DND-41 (cell line): Measurements from ENCODE around the gene CCL24.
"Not testable (repeated sequence)": the region's sequence is repeated elsewhere in the genome, so short reads cannot be mapped to it uniquely, and the experiment has no call there.

Source experiments
- ATAC-seq: fragments of 200-7000 bp; cut with Tn5 transposase; 3 replicates; pipeline ENCODE4 v1.9.1; 2021; ENCODE audit warnings: low read depth; ENCODE audit not compliant: insufficient read depth
- DNase-seq: peaks from one replicate; pipeline ENCODE4 v3.0.0-alpha.2; 2020
- H2AFZ ChIP-seq: 2 replicates; pipeline ENCODE4 v1.6.0; 2012; ENCODE audit warnings: low read depth, low read length
- H3K27ac ChIP-seq: 2 replicates; pipeline ENCODE4 v1.5.1; 2012; ENCODE audit warnings: low read length, inconsistent platforms
- H3K27me3 ChIP-seq: fragments of 200-600 bp; sonication (generic); 2 replicates; pipeline ENCODE4 v1.6.0; 2012; ENCODE audit warnings: low read length, mild to moderate bottlenecking, inconsistent platforms; ENCODE audit not compliant: insufficient read depth, poor library complexity
- H3K36me3 ChIP-seq: 2 replicates; pipeline ENCODE4 v1.5.1; 2012; ENCODE audit warnings: low read length, inconsistent platforms; ENCODE audit not compliant: insufficient read depth
- H3K4me1 ChIP-seq: 2 replicates; pipeline ENCODE4 v1.5.1; 2012; ENCODE audit warnings: mild to moderate bottlenecking, low read length; ENCODE audit not compliant: insufficient read depth
- H3K4me2 ChIP-seq: 2 replicates; pipeline ENCODE4 v1.6.0; 2012; ENCODE audit warnings: mild to moderate bottlenecking, moderate library complexity, low read length, inconsistent platforms; ENCODE audit not compliant: insufficient read depth
- H3K4me3 ChIP-seq, 2 experiments: fragments of 200-600 bp in 1 of 2; shearing (Covaris generic) in 1 of 2; 2 replicates each; pipeline ENCODE4 v1.5.1; 2012 to 2016; ENCODE audit warnings: inconsistent platforms in 2 of 2, low read length in 2 of 2, mild to moderate bottlenecking in 2 of 2, low read depth in 1 of 2, moderate library complexity in 1 of 2
- H3K79me2 ChIP-seq: 2 replicates; pipeline ENCODE4 v1.6.0; 2012; ENCODE audit warnings: low read length, inconsistent platforms; ENCODE audit not compliant: insufficient read depth
- H3K9ac ChIP-seq: 2 replicates; pipeline ENCODE4 v1.6.0; 2012; ENCODE audit warnings: low read depth, mild to moderate bottlenecking, inconsistent platforms, low read length, moderate library complexity
- H3K9me3 ChIP-seq: 2 replicates; pipeline ENCODE4 v1.5.1; 2012; ENCODE audit warnings: low read length, moderate library complexity, mild to moderate bottlenecking, inconsistent platforms; ENCODE audit not compliant: insufficient read depth, severe bottlenecking
- H4K20me1 ChIP-seq: 2 replicates; pipeline ENCODE4 v1.6.0; 2012; ENCODE audit warnings: low read length; ENCODE audit not compliant: insufficient read depth
- EZH2 ChIP-seq: IDR thresholded peaks from 3 replicates; pipeline ENCODE4 v1.6.1; 2012; ENCODE audit warnings: borderline replicate concordance, low read depth, mild to moderate bottlenecking, moderate library complexity, low read length, inconsistent platforms; ENCODE audit not compliant: severe bottlenecking
- TF ChIP-seq, protein P1 (sequence below): IDR thresholded peaks from 2 replicates; pipeline ENCODE4 v1.5.1; 2012; ENCODE audit warnings: borderline replicate concordance, low read length, moderate library complexity, mild to moderate bottlenecking; ENCODE audit not compliant: poor library complexity, severe bottlenecking; ENCODE audit errors: extremely low read depth

The CCL24 gene

DNA sequence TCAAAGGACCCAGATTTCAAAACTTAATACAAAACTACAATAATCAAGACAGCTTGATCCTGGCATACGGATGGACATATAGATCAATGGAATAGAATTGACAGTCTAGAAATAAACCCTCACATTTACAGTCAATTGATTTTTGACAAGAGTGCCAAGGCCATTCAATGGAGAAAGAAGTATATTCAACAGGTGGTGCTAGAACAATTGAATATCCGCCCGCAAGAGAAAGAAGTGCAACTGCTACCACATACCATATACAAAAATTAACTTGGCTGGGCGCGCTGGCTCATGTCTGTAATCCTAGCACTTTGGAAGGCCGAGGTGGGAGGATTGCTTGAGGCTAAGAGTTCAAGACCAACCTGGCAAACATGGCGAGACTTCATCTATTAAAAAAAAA, 23.2 kb upstream of the CCL24 start:
- Histone ChIP-seq H3K36me3 (no peaks in the 10 kb centered on the region), H3K79me2 (no peaks in the 10 kb centered on the region), H4K20me1 (no peaks in the 10 kb centered on the region), H3K27me3 (no peaks in the 10 kb centered on the region), H2AFZ (no peak overlapping the region), H3K9ac (no peak overlapping the region), H3K4me1 (no peaks in the 10 kb centered on the region), H3K27ac (no peak overlapping the region), H3K4me3 (no peak overlapping the region), H3K4me2 (no peak overlapping the region), H3K9me3 (no peaks in the 10 kb centered on the region)
- TF ChIP-seq, protein P1, sequence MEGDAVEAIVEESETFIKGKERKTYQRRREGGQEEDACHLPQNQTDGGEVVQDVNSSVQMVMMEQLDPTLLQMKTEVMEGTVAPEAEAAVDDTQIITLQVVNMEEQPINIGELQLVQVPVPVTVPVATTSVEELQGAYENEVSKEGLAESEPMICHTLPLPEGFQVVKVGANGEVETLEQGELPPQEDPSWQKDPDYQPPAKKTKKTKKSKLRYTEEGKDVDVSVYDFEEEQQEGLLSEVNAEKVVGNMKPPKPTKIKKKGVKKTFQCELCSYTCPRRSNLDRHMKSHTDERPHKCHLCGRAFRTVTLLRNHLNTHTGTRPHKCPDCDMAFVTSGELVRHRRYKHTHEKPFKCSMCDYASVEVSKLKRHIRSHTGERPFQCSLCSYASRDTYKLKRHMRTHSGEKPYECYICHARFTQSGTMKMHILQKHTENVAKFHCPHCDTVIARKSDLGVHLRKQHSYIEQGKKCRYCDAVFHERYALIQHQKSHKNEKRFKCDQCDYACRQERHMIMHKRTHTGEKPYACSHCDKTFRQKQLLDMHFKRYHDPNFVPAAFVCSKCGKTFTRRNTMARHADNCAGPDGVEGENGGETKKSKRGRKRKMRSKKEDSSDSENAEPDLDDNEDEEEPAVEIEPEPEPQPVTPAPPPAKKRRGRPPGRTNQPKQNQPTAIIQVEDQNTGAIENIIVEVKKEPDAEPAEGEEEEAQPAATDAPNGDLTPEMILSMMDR = no peak
- TF ChIP-seq EZH2 = no peak
- no peak for DNase-seq
- no peak for ATAC-seq

DNA sequence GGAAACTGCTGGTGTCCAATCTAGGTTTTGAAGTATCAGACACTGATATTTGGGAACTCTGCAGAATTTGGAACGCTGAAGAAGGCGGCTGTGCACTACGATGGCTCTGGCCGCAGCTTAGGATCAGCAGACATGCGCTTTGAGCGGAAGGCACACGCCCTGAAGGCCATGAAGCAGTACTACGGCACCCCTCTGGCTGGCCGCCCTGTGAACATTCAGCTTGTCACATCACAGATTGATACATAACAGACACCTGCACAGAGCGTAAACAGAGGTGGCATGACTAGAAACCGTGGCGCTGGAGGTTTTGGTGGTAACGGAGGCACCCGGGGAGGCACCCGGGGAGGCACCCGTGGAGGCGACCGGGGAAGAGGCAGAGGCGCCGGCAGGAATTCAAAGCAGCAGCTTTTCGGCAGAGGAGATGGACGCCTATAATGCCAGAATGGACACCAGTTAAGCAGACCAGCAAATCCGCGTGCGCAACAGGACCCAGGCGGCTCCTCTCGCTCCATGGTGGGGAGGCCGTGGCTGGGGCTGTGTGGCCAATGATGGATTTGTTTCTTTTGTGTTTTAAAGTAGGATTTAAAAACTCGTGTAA, 22.2 kb upstream of the CCL24 start:
- H3K4me2 ChIP-seq = no peak overlapping the region
- no peak overlapping the region for H3K9ac ChIP-seq
- no peak for ATAC-seq
- no peaks in the 10 kb centered on the region for H3K4me1 ChIP-seq
- DNase-seq = no peak
- no peaks in the 10 kb centered on the region for H3K79me2 ChIP-seq
- TF ChIP-seq EZH2 = no peak
- TF ChIP-seq, protein P1 = no peak
- no peaks in the 10 kb centered on the region for H4K20me1 ChIP-seq
- no peaks in the 10 kb centered on the region for H3K9me3 ChIP-seq
- no peaks in the 10 kb centered on the region for H3K27me3 ChIP-seq
- H3K27ac ChIP-seq = no peak overlapping the region
- no peaks in the 10 kb centered on the region for H3K36me3 ChIP-seq
- H2AFZ ChIP-seq = no peak overlapping the region
- no peak overlapping the region for H3K4me3 ChIP-seq

DNA sequence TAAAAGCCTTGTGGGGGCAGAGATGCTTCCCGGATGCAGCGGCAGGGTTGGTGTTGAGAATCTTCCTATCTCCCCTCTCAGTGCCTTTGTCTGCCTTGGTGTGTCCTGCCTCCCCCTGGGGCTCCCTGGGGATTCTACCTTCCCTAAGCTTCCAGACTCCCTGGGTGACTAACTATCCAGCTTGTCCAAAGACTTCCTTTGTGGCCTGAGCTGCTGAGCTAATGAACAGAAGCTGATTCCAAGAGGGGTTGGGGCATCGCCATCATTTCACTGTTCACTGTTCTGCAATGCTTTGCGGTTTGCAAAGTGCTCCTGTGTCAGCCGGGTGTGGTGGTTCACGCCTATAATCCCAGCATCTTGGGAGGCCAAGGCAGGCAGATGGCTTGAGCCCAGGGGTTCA, 20.1 kb upstream of the CCL24 start:
- H2AFZ ChIP-seq, H3K27me3 ChIP-seq, H4K20me1 ChIP-seq, H3K79me2 ChIP-seq, H3K4me2 ChIP-seq, ATAC-seq, DNase-seq, H3K27ac ChIP-seq, H3K4me1 ChIP-seq, H3K9me3 ChIP-seq, H3K36me3 ChIP-seq, H3K4me3 ChIP-seq, H3K9ac ChIP-seq: not testable (repeated sequence)

DNA sequence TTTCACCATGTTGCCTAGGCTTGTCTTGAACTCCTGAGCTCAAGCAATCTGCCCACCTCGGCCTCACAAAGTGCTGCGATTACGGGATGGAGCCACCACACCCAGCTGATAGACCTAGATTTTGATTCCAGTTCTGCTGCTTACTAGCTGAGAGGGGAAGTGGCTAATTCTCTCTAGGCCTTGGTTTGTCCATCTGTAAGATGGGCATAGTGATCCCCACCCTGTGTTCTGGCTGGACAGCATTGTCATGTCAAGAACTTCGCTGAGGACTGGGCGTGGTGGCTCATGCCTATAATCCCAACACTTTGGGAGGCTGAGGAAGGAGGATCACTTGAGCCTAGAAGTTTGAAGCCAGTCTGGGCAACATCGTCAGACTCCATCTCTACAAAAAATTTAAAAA, 17.4 kb upstream of the CCL24 start:
- TF ChIP-seq, protein P1 = no peak
- TF ChIP-seq EZH2 = no peak
- no peak overlapping the region for H3K4me2 ChIP-seq
- no peak overlapping the region for H3K4me3 ChIP-seq
- ATAC-seq (no peak), DNase-seq (no peak)
- H3K9ac ChIP-seq = no peak overlapping the region
- no peaks in the 10 kb centered on the region for H3K36me3 ChIP-seq
- H4K20me1 ChIP-seq = no peaks in the 10 kb centered on the region
- no peaks in the 10 kb centered on the region for H3K9me3 ChIP-seq
- no peak overlapping the region for H2AFZ ChIP-seq
- no peaks in the 10 kb centered on the region for H3K79me2 ChIP-seq
- no peaks in the 10 kb centered on the region for H3K4me1 ChIP-seq
- no peaks in the 10 kb centered on the region for H3K27me3 ChIP-seq
- H3K27ac ChIP-seq = no peak overlapping the region

DNA sequence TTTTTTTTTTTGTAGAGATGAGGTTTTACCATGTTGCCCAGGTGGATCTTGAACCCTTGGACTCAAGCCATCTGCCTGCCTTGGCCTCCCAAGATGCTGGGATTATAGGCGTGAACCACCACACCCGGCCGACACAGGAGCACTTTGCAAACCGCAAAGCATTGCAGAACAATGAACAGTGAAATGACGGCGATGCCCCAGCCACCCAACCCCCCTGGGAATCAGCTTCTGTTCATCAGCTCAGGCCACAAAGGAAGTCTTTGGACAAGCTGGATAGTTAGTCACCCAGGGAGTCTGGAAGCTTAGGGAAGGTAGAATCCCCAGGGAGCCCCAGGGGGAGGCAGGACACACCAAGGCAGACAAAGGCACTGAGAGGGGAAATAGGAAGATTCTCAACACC, 16.1 kb upstream of the CCL24 start:
- not testable (repeated sequence) for H3K4me3 ChIP-seq, ATAC-seq, H2AFZ ChIP-seq, DNase-seq, H3K4me1 ChIP-seq, H3K27me3 ChIP-seq, H3K79me2 ChIP-seq, H4K20me1 ChIP-seq, H3K9ac ChIP-seq, H3K27ac ChIP-seq, H3K4me2 ChIP-seq, H3K36me3 ChIP-seq, H3K9me3 ChIP-seq
